Lower leg skin (tissue), 3 donors: Measurements from ENCODE around the gene FBXW4.

Source experiments
- CTCF ChIP-seq, 3 donors: fragments of 450-650 bp; IDR thresholded peaks; one replicate each; pipeline ENCODE4 v1.5.1; 2016; ENCODE audit warnings: antibody characterized with exemption in 3 of 3, mild to moderate bottlenecking in 3 of 3, moderate library complexity in 2 of 3
- POLR2A ChIP-seq, 2 donors: fragments of 450-650 bp; IDR thresholded peaks; one replicate each; pipeline ENCODE4 v1.6.1; 2016 to 2017; ENCODE audit warnings: antibody characterized with exemption in 2 of 2, mild to moderate bottlenecking in 1 of 2, moderate library complexity in 1 of 2

- TF ChIP-seq CTCF (IDR thresholded peaks at IDR 0.05) (no peak), POLR2A (IDR thresholded peaks at IDR 0.05) (no peak)
Observed at GRCh38 chr10:101651336-101651735, 43.6 kb downstream of the FBXW4 start.
